VCaP (cell line): ENCODE data around the gene GABRP.
A peak's percentile ranks its signal among the peaks of the same experiment; 100 is the strongest.

Source experiments
- H3K27ac ChIP-seq: fragments of 450-650 bp; 2 replicates; pipeline ENCODE4 v1.5.1; 2017
- CTCF ChIP-seq: fragments of 450-650 bp; conservative IDR thresholded peaks from 2 replicates; pipeline ENCODE4 v1.5.1; 2017; ENCODE audit warnings: mild to moderate bottlenecking, moderate library complexity

Gene GABRP

GRCh38 chr5:170848033-170848432, 64.5 kb downstream of the GABRP start:
- no peak overlapping the region for H3K27ac ChIP-seq
- TF ChIP-seq CTCF, result no peak

GRCh38 chr5:170849374-170849773, 65.8 kb downstream of the GABRP start:
- no peak overlapping the region for H3K27ac ChIP-seq
- TF ChIP-seq CTCF, result no peak

GRCh38 chr5:170854566-170854965, 71.0 kb downstream of the GABRP start:
- H3K27ac ChIP-seq, result no peak overlapping the region
- no peak for TF ChIP-seq CTCF

GRCh38 chr5:170857066-170857465, 73.5 kb downstream of the GABRP start:
- H3K27ac ChIP-seq, result no peak overlapping the region
- TF ChIP-seq CTCF, result 0 out of 2 replicates have a peak, but pooled peaks have one; percentile 11

GRCh38 chr5:170860415-170860814, 76.9 kb downstream of the GABRP start:
- no peak overlapping the region for H3K27ac ChIP-seq
- no peak for TF ChIP-seq CTCF

- no peak overlapping the region for H3K27ac ChIP-seq
- no peak for TF ChIP-seq CTCF
Measured at GRCh38 chr5:170860818-170861666, 77.5 kb downstream of the GABRP start.

- no peak for TF ChIP-seq CTCF
- peak overlapping the region; percentile 57 for H3K27ac ChIP-seq
Measured at GRCh38 chr5:170861667-170861916, 78.1 kb downstream of the GABRP start.
